Neural progenitor cell (in vitro differentiated cells): ENCODE results near the gene PBX1. TPM values are rescaled to one million over a fixed set of nuclear protein-coding genes. Genes with fewer than 3 reads are reported as not detected.

Source experiments
- DNase-seq: peaks from one replicate; pipeline ENCODE4 v3.0.0-alpha.2; 2016; ENCODE audit warnings: low spot score
- H2AFZ ChIP-seq: fragments of 200-600 bp; sonication (generic); replicated peaks from 2 replicates; pipeline ENCODE4 v1.6.1; 2016; ENCODE audit warnings: antibody characterized with exemption
- H3F3A ChIP-seq: fragments of 200-600 bp; sonication (generic); 2 replicates; pipeline ENCODE4 v1.6.1; 2016; ENCODE audit warnings: antibody characterized with exemption, low read depth
- H3K27ac ChIP-seq: fragments of 200-600 bp; sonication (generic); 2 replicates; pipeline ENCODE4 v1.5.1; 2016; ENCODE audit warnings: mild to moderate bottlenecking
- H3K27me3 ChIP-seq: fragments of 200-600 bp; sonication (generic); 2 replicates; pipeline ENCODE4 v1.6.1; 2016; ENCODE audit warnings: mild to moderate bottlenecking, moderate library complexity
- H3K36me3 ChIP-seq: fragments of 200-600 bp; sonication (generic); 2 replicates; pipeline ENCODE4 v1.5.1; 2016
- H3K4me1 ChIP-seq: fragments of 200-600 bp; sonication (generic); 2 replicates; pipeline ENCODE4 v1.6.1; 2016; ENCODE audit warnings: mixed run types
- H3K4me2 ChIP-seq: fragments of 200-600 bp; sonication (generic); 2 replicates; pipeline ENCODE4 v1.6.1; 2016
- H3K4me3 ChIP-seq: fragments of 200-600 bp; sonication (generic); 2 replicates; pipeline ENCODE4 v1.5.1; 2016
- H3K79me2 ChIP-seq: fragments of 200-600 bp; sonication (generic); 2 replicates; pipeline ENCODE4 v1.6.1; 2016; ENCODE audit warnings: low read depth
- H3K9ac ChIP-seq: fragments of 200-600 bp; sonication (generic); 2 replicates; pipeline ENCODE4 v1.6.1; 2016
- H3K9me3 ChIP-seq: fragments of 200-600 bp; sonication (generic); 2 replicates; pipeline ENCODE4 v1.5.1; 2016; ENCODE audit warnings: low read depth
- H4K20me1 ChIP-seq: fragments of 200-600 bp; sonication (generic); 2 replicates; pipeline ENCODE4 v1.6.1; 2016; ENCODE audit warnings: low read depth
- H3K27ac Mint-ChIP-seq: 3 replicates; pipeline ENCODE4 v1.8.0; 2021; ENCODE audit warnings: mixed read lengths
- H3K27me3 Mint-ChIP-seq: 2 replicates; pipeline ENCODE4 v1.8.0; 2022; ENCODE audit warnings: low read depth, mild to moderate bottlenecking, inconsistent platforms, moderate library complexity, mixed read lengths; ENCODE audit not compliant: insufficient read depth
- H3K36me3 Mint-ChIP-seq: 3 replicates; pipeline ENCODE4 v1.8.0; 2021; ENCODE audit warnings: mixed read lengths
- H3K4me1 Mint-ChIP-seq: 3 replicates; pipeline ENCODE4 v1.8.0; 2021; ENCODE audit warnings: mixed read lengths
- H3K4me3 Mint-ChIP-seq: 3 replicates; pipeline ENCODE4 v1.8.0; 2021; ENCODE audit warnings: mild to moderate bottlenecking, moderate library complexity, mixed read lengths
- H3K9me3 Mint-ChIP-seq: 3 replicates; pipeline ENCODE4 v1.8.0; 2020; ENCODE audit warnings: mixed read lengths
- EZH2 ChIP-seq: fragments of 200-600 bp; sonication (generic); IDR thresholded peaks from 2 replicates; pipeline ENCODE4 v1.6.1; 2017; ENCODE audit warnings: antibody characterized with exemption, mild to moderate bottlenecking, moderate library complexity
- EZH2phosphoT487 ChIP-seq: fragments of 200-600 bp; sonication (generic); IDR thresholded peaks from 2 replicates; pipeline ENCODE4 v1.6.1; 2017; ENCODE audit warnings: antibody characterized with exemption
- total RNA-seq: library from RNA; depleted of rRNA; stranded (reverse); fragments of >200 nt; gene quantifications from 2 replicates; pipeline ENCODE4 v1.2.3, GENCODE V29; 2015; ENCODE audit warnings: low replicate concordance
- TF ChIP-seq, protein P1 (sequence below): fragments of 200-600 bp; sonication (generic); IDR thresholded peaks from 2 replicates; pipeline ENCODE4 v1.5.1; 2017; ENCODE audit warnings: antibody characterized with exemption, mild to moderate bottlenecking

The PBX1 gene
- total RNA-seq, 1 donor from 2014 or later = 91.1 TPM

GRCh38 chr1:164653705-164654104 lies 94.7 kb downstream of the PBX1 start:
- Histone ChIP-seq H3K4me3 (no peak overlapping the region), H3K79me2 (peaks cover 98% of the 10 kb centered on the region), H4K20me1 (peaks cover 69% of the 10 kb centered on the region), H2AFZ (no peak overlapping the region), H3K4me1 (peaks cover 11% of the 10 kb centered on the region), H3K27ac (no peak overlapping the region), H3K27me3 (no peaks in the 10 kb centered on the region), H3K9ac (no peak overlapping the region), H3K9me3 (no peaks in the 10 kb centered on the region), H3K36me3 (no peaks in the 10 kb centered on the region), H3F3A (no peaks in the 10 kb centered on the region), H3K4me2 (no peak overlapping the region)
- H3K9me3 Mint-ChIP-seq = peaks cover 3% of the 10 kb centered on the region
- H3K4me3 Mint-ChIP-seq = no peak overlapping the region
- H3K36me3 Mint-ChIP-seq = peaks cover 28% of the 10 kb centered on the region
- no peak overlapping the region for H3K27ac Mint-ChIP-seq
- H3K4me1 Mint-ChIP-seq = peaks cover 35% of the 10 kb centered on the region
- no peak for TF ChIP-seq EZH2phosphoT487
- no peak for TF ChIP-seq EZH2
- TF ChIP-seq, protein P1, sequence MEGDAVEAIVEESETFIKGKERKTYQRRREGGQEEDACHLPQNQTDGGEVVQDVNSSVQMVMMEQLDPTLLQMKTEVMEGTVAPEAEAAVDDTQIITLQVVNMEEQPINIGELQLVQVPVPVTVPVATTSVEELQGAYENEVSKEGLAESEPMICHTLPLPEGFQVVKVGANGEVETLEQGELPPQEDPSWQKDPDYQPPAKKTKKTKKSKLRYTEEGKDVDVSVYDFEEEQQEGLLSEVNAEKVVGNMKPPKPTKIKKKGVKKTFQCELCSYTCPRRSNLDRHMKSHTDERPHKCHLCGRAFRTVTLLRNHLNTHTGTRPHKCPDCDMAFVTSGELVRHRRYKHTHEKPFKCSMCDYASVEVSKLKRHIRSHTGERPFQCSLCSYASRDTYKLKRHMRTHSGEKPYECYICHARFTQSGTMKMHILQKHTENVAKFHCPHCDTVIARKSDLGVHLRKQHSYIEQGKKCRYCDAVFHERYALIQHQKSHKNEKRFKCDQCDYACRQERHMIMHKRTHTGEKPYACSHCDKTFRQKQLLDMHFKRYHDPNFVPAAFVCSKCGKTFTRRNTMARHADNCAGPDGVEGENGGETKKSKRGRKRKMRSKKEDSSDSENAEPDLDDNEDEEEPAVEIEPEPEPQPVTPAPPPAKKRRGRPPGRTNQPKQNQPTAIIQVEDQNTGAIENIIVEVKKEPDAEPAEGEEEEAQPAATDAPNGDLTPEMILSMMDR = no peak
- no peak for DNase-seq
- peaks cover 4% of the 10 kb centered on the region for H3K27me3 Mint-ChIP-seq

DNA sequence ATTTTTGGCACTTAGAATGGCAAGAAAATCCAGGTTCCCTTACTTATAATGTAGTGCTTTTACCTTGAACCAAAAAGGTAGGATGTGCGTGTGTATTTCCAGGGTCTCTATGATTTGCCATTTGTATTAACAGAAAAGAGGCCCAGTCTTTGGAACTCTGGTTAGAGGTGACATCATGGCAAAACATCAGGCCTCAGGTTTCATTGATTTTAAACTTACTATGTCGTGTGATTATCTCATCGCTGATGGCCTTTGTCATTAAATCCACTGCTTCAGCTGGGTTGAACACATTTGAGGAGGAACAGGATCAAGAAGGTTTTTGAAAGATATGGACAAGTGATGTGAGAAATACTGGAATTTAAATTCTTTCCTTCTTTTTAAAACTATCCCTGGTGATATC lies 95.2 kb downstream of the PBX1 start:
- Mint-ChIP-seq H3K36me3 (peaks cover 28% of the 10 kb centered on the region), H3K27me3 (peaks cover 4% of the 10 kb centered on the region), H3K9me3 (peaks cover 3% of the 10 kb centered on the region), H3K4me3 (no peak overlapping the region), H3K4me1 (peaks cover 30% of the 10 kb centered on the region), H3K27ac (no peak overlapping the region)
- Histone ChIP-seq H3K79me2 (peaks cover 98% of the 10 kb centered on the region), H3K4me3 (no peak overlapping the region), H4K20me1 (peaks cover 69% of the 10 kb centered on the region), H3K9ac (no peak overlapping the region), H3K4me2 (no peak overlapping the region), H3F3A (no peaks in the 10 kb centered on the region), H3K27me3 (no peaks in the 10 kb centered on the region), H3K36me3 (no peaks in the 10 kb centered on the region), H3K9me3 (no peaks in the 10 kb centered on the region), H2AFZ (no peak overlapping the region), H3K27ac (no peak overlapping the region), H3K4me1 (peaks cover 11% of the 10 kb centered on the region)
- TF ChIP-seq EZH2phosphoT487 (no peak), EZH2 (no peak)
- TF ChIP-seq, protein P1 = no peak
- no peak for DNase-seq

DNA sequence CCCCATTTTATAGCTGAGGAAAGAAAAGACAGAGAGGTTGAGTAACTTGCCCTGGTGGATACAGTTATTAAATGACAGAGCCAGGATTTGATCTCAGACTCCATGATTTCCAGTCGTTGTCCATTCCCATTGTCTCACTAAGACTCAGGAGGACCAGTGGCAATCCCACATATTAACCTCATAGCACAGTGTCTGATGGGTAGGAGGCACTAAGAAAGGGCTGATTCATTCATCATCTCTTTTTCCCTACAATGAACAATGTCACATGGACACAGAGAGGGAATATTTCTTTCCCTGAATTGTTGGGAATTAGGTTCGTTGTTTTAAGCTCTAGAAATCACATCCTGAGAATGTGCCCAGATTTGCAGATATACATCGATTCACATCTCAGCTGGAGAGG lies 99.9 kb downstream of the PBX1 start:
- peaks cover 8% of the 10 kb centered on the region for H3K4me1 Mint-ChIP-seq
- Histone ChIP-seq H3K9ac (no peak overlapping the region), H3K4me2 (no peak overlapping the region), H4K20me1 (peaks cover 68% of the 10 kb centered on the region), H3K27ac (no peak overlapping the region), H2AFZ (no peak overlapping the region), H3K4me3 (no peak overlapping the region), H3K27me3 (no peaks in the 10 kb centered on the region), H3K4me1 (peaks cover 4% of the 10 kb centered on the region), H3F3A (no peaks in the 10 kb centered on the region), H3K36me3 (no peaks in the 10 kb centered on the region), H3K9me3 (no peaks in the 10 kb centered on the region), H3K79me2 (peaks cover 98% of the 10 kb centered on the region)
- no peak overlapping the region for H3K27ac Mint-ChIP-seq
- H3K36me3 Mint-ChIP-seq = peaks cover 25% of the 10 kb centered on the region
- H3K4me3 Mint-ChIP-seq = no peak overlapping the region
- no peak for TF ChIP-seq EZH2phosphoT487
- no peak for TF ChIP-seq EZH2
- TF ChIP-seq, protein P1 = no peak
- no peak for DNase-seq
- H3K9me3 Mint-ChIP-seq = peaks cover 2% of the 10 kb centered on the region
- no peaks in the 10 kb centered on the region for H3K27me3 Mint-ChIP-seq
